22Rv1 (cell line): ENCODE measurements around the gene HMGN1.

Experiments used
- CTCF ChIP-seq: fragments of 450-650 bp; IDR thresholded peaks from 2 replicates; pipeline ENCODE4 v1.5.1; 2017; ENCODE audit warnings: mild to moderate bottlenecking
- ZFX ChIP-seq: fragments of 450-650 bp; IDR thresholded peaks from 2 replicates; pipeline ENCODE4 v1.6.1; 2017; ENCODE audit warnings: antibody characterized with exemption, borderline replicate concordance

GRCh38 chr21:39387461-39388037, 38.7 kb upstream of the HMGN1 start:
- TF ChIP-seq CTCF (no peak), ZFX (no peak)
